ENCODE results near the gene IL7R.

DNA sequence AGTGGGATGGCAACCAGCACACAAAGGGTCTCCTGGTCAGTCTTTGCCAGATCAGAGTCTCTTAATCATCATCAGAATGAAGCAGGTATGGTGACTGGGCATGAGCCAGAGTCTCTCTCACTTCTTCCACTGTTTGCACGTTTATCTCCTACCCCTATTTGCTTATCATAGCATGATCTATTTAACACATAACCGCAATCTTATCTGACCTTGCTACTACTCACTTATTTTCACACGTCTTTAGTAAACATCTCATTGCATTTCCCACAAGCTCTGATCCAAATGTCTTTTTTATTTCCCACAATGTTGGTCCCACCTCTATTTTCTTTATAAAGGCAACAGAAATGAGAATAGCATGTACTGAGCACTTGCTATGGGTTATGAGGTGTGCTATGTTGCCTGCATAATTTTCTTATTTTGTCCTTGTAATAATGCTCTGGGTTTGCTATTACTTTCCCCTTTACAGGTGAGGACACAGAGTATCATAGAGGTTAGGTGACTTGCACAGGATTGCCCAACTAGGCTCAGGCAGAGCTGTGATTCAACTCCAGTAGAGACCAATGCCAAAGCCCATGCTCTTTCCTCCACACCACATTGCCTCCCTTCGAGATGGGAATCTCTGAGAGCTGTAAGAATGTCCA lies 39.7 kb upstream of the IL7R start:
- TF ChIP-seq, protein P1, sequence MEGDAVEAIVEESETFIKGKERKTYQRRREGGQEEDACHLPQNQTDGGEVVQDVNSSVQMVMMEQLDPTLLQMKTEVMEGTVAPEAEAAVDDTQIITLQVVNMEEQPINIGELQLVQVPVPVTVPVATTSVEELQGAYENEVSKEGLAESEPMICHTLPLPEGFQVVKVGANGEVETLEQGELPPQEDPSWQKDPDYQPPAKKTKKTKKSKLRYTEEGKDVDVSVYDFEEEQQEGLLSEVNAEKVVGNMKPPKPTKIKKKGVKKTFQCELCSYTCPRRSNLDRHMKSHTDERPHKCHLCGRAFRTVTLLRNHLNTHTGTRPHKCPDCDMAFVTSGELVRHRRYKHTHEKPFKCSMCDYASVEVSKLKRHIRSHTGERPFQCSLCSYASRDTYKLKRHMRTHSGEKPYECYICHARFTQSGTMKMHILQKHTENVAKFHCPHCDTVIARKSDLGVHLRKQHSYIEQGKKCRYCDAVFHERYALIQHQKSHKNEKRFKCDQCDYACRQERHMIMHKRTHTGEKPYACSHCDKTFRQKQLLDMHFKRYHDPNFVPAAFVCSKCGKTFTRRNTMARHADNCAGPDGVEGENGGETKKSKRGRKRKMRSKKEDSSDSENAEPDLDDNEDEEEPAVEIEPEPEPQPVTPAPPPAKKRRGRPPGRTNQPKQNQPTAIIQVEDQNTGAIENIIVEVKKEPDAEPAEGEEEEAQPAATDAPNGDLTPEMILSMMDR (tag by site-specific recombination; IDR thresholded peaks at IDR 0.05), result no peak
- no peak for TF ChIP-seq KLF8 (tag by site-specific recombination; IDR thresholded peaks at IDR 0.05)

Data from HEK293 (cell line).